ENCODE results near the gene CLIC3.

The CLIC3 gene

DNA sequence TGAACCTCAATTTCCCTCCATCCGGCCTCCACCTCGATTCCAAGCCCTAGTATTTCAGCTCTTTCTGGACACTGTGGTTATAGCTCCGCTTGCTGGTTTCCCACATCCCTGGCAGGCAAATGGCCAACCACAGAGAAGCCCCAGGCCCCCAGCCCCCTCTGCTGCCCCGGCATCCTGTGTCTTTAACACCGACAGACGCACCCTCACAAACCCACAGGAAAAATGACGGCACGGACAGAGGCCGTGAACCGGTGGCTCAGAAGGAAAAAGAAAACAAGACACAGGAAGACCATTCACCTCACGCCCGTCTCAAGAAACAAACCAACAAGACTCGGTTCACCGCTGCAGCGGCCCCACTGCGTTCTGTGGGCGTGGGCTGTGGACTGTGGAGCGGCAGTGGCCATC, 1.5 kb upstream of the CLIC3 start:
- no peak for DNase-seq

DNA sequence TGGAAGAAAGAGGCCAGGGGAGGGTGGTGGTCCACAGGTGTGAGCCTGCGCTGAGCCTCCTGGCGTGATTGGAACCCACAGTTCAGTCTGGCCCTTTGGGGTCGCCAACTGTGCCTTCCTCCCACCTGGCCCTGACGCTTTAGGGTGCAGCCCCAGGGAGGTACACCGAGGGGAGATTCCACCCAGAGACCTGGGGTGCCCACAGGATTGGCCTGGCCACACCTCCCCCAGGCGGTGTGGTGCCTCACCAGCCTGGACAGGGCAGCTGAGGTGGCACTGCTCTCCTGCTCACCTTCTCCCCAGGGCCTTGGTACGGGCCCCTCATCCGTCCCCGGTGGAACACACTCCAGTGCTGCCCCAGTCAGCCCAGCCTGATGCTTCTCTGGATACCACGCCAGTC, 1.0 kb upstream of the CLIC3 start:
- DNase-seq = no peak

DNA sequence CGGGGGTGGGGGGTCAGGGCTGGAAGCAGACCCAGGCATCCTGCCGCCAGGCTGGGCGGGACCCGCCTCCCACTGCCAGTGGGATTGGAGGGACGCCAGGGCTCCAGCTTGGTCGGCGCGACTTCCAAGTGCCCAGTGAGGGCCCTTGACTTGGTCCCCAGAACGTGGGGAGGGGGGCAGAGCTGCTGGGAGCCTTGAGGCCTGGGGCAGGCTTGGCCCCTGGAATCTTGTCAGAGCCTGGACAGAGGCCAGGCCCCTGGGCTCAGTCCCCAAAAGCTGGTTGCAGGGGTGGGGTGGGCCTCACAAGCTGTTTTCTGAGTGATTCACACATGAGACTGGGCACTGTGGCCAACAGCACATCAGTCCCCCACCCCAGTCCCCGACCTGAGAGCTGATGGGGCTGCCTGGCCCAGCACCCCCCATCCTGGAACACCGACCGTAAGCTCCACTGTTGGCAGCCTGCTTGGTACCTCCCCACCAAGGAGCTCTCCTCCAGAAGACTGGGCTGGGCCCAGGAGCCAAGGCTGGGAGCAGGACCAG, 526 bp downstream of the CLIC3 start:
- DNase-seq = no peak

DNA sequence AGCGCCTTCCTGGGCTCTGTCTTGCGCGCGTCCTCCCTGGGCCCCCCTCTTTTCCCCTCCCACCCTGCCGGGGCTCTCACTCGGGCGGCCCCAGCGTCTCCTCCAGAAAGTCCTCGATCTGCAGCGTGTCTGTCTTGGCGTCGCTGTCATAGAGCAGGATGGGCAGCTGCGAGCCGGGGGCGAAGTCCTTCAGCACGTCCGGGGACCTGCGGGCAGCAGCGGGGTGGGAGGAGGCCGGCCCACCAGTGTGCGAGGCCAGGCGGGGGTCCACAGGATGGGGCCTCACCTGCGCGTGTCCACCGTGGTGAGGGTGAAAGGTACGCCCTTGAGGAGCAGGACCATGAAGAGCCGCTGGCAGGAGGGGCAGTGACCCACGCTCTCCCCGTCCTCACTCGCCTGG, 1.0 kb downstream of the CLIC3 start:
- DNase-seq = no peak

DNA sequence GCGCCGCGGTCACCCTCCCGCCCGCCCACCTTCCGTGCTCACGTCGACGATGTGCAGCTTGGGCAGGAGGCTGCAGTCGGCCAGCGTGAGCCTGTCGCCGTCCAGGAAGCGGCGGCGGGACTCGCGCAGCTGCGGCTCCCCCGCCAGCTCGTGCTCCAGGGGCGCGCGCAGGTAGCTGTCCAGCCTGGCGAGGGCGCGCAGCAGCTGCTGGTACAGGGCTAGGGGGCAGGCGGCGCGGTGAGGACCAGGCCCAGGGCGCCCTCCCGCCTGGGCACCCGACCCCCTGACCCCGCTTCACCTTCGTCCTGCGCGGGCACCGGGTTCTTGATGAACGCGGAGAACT, 1.5 kb downstream of the CLIC3 start:
- no peak for DNase-seq

DNA sequence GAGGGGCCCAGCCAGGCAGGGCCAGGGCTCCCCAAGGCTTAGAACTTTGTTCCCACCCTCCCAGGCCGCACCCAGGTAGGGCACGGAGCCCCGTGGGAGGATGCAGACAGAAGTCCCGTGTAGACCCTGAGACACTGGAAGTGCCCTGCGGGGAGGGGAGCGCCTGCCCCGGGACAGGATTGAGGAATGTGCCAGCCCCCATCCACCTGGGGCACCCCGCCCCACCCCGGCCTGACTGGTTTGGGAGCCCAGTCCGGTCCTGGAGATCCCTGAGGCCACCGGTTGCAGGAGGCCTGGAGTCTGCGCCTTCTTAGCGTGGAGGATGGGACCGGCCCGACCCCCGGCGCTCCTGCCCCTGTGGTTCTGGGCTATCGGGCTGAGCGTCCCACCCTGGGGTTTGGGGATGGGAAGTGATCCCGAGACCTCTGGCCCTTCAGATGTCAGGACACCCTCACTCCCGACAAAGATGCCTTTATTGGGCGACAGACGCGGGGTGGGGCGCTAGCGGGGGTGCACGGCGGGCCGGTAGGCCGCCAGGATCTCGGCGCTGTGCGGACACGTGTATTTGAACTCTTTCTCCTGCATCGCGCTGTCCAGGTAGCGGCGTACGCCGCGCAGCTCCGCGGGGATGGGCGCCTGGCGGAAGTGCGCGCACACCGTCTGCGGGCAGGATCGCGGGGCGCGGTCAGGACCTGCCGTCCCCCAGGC, 2.0 kb downstream of the CLIC3 start:
- no peak for DNase-seq

DNA sequence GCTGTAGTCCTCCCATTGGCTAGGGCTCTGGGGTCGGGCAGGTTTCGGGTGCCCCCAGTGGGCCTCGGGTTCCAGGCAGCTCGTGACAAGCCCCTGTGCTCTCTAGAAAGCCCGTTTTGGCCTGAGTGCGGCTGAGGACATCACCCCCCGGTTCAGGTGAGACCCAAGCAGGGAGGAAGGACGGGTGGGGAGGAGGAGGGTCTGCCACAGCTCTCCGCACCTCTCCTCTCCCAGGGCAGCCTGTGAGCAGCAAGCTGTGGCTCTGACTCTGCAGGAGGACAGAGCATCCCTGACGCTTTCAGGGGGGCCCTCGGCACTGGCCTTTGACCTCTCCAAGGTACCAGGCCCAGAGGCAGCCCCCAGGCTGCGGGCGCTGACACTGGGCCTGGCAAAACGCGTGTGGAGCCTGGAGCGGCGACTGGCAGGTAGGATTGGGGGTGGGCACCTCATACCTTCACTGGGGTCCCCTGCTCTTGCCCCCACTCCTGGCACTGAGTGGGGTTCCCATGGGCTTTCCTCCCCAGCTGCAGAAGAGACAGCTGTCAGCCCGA, 3.5 kb downstream of the CLIC3 start:
- no peak for DNase-seq

DNA sequence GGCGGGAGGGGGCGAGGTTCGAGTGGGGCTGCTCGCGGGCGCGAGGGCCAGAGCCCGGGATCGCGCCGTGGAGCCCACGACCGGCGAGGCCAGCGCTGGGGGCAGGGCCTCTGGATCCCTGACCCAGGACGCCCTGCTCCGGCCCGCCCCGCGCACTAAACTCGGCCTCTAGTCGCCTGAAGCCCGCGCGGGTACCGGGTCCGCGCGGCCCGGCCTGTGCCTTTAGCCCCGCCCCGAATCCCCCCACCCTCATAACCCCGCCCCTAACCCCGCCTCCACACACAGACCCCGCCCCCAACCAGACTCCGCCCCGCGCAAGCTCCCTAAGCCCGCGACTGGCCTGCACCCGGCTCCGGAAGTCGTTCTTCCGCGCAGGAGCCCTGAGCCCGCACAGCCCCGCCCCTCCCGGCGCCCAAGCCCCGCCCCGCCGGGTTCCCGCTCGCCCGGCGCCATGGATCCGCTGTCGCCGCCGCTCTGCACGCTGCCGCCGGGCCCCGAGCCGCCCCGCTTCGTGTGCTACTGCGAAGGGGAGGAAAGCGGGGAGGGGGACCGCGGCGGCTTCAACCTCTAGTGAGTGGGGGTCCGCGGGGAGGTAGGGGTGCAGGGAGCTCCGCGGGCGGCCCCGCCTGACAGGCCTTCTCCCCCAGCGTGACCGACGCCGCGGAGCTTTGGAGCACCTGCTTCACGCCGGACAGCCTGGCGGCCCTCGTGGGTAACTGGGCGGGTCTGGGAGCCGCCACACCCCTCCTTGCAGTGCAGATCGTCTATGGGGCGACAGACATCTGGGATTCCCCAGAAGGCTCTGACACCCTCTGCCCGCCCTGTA, 4.2 kb downstream of the CLIC3 start, which contains the start of gene PAXX:
Gene PAXX, plus strand, starts transcription at position 430 of the 826 bp plus-strand sequence. Its CDS starts 22 bp downstream, at position 452.
- DNase-seq = peak; percentile 96

DNA sequence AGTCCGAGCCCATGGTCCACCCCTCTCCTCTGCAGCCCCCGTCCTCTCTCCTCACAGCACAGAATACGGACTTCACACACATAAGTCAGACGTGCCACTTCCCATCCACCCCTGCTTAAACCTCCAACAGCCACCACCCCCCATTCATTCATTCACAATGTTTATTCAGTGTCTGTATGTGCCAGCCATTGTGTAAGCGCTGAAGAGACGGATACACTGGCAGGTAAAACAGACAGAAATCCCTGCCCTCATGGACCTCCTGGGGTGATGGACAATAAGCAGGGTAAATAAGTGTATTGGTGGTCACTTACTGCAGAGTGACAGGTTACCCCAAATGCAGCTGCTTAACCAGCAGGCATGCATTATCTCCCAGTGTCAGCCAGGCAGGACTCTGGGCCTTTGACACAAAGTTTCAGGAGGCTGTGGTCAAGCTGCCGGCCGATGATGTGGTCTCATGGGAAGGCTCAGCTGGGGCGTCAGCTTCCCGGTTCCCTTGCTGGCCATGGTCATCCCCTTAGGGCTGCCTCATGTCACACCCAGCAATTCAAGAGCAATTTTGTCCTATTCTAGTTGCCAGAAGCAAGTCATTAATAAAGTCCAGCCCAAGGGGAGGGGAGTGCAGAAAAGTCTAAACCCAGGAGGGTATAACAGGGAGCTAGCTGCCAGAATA, 6.0 kb downstream of the CLIC3 start:
- no peak for DNase-seq

DNA sequence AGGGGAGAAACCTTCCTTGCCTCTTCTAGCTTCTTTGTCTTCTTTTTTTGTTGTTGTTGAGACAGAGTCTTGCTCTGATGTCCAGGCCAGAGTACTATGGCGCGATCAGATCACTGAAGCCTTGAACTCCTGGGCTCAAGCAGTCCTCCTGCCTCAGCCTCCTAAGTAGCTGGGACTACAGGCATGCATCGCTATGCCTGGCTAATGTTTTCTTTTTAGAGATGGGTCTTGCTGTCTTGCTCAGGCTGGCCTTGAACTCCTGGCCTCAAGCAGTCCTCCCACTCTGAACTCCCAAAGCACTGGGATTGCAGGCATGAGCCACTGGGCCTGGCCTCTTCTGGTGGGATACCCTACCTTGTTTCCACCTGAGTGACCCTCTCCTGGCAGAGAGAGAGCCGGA, 7.5 kb downstream of the CLIC3 start:
- no peak for DNase-seq

DNA sequence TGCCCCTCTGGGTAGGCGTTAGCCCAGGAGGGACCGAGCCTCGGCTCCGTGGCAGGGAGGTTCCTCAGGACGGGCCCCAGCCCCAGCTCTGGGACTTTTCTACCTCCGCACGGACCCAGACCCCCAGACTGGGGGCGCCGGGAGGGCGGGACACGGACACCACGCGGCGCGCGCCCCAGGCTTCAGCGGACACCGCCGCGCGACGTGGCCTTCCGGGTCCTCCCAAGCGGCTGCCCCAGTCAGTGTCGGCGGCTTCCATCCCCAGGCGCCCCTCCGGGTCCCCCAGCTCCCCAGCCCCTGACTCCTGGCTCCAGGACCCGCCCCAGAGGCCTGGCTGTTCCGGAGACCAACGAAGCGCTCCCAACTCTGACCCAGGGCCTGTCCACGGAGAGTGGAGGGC, 10.5 kb downstream of the CLIC3 start:
- no peak for DNase-seq

DNA sequence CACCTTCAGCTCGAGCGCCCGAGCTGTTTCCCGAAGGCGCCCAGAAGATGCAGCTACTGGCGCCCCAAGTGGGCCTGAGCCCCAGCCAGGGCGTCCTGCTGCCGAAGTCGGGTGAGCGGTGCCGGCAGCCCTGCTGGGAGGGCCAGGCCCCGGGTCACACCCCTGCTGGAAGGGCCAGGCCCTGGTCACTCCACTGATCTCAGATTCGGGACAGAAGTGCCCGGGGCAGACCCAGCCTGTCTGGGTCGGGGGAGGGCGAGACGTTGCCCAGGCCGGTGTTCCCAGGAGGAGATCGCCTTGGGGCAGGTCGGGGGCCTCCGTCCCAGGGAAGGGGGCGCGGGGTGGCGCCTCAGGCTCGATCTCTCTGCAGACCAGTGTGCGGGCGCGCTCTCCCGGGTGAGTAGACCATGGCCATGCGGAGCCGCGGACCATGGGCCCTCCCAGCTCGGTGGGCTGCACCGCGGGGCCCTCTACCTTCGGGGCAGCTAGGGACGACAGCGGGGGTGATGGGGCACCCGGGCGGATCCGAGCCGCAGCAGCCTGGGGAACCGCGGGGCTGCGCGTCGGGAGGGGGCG, 11.3 kb downstream of the CLIC3 start:
- no peak for DNase-seq

DNA sequence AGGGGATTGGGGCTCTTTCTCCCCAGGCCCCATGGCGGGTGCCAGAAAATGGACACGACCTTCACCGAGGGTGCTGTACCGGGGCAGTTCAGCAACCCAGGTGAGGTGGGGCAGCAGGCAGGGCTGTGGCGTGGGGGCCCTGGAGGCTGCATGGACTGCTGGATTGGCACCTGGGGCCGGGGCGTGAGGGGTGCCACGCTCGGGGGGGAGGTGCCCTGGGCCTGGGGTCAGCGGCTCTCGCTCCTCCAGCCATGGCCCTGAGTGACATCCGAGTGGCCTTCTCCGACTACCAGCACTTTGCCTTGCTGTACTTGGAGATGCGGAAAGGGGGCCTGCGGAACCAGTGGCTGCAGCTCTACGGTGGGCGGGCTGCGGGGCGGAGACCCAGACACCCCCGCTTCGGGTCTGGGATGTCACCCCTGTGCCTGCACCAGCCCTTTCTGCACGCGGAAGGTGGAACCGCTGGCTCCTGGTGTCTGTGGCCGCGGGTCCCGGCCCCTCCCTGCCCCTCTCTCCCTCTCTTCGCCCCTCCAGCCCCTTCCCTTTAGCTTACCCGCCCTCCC, 11.8 kb downstream of the CLIC3 start:
- DNase-seq = no peak

DNA sequence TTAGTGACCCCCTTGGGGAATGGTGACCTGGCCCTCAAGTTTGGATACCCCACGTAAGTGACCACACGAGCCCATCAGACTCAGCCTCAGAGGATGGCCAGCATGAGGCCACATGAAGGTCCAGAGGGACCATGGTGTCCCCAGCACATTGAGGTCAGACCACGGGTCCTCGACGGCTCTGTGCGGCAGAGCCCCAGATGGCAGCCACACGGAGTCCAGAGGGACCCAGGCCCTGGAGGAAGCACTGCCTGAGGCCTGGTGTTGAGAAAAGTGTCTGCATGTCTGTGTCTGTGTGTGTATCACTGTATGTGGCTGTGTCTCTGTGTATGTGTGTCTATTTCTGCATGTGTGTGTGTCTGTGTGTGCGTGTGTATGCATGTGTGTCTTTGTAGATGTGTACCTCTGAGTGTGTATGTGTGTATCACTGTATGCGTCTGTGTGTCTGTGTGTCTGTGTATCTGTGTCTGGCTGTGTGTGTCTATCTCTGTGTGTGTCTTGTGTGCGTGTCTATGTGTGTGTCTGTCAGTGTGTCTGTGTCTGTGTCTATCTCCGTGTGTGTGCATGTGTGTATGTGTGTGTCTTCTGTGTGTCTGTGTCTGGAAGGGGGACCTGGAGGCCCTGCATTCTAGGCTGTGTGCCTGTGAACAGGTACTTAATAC, 12.6 kb downstream of the CLIC3 start:
- DNase-seq = no peak

DNA sequence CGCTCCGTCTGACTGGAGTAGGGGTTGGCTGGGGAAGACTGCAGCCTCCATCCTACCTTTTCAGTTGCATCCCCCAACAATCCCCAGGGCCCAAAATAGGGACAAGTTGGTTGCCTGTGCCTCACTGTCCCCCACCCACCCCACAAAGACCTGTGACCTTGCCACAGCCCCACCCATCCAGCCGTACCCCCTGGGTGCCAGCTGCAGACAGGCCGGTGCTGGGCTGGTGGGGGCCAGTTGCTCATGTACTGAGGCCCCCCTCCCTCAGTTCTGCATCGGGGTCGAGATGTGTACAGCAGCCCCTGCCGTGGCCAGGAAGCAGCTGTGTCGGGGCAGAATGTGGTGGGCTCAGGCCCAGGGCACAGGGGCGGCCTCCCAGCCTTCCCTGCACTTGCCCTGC, 13.2 kb downstream of the CLIC3 start:
- DNase-seq = no peak

DNA sequence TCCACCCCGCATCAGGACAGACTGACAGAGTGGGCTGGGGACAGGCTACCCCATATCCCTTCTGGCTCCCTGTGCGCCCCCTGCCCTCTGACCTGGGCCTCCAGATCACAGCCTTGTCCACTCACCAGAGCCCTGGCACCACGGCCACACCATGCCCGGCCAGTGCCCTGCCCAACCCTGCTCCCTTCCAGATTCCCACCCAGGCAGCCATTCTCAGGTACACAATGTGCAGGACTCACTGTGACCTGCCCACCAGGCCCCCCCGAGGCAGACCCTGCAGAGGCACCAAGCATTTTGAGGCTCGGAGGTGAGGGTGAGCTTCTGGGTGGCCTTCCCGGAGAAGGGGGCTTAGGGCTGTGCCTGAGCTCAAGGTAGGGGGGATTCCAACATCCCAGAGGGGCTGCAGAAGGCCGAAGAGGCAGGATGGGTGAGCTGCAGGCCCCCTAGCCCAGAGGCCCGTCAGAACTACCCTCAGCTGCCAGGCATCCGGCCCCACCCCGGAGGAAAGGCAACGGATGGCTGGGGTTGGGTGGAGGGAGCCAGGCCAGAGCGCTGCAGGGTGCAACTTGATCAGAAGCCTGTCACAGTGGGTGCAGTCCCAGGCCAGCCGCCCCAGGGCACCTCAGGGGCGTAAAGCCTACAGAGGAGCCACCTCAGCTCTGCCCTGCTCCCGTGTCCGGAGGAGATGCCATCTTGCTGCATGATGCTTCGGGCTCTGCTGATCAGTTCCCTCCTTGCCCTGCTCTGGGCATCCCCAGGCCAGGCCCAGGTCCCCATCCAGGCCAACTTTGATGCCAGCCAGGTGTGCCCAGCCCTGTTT, 13.9 kb downstream of the CLIC3 start, which contains the start of gene LCNL1:
Gene LCNL1, plus strand, starts transcription at position 762 of the 820 bp plus-strand sequence. CDS start 594 bp downstream, outside the sequence.
- no peak for DNase-seq

DNA sequence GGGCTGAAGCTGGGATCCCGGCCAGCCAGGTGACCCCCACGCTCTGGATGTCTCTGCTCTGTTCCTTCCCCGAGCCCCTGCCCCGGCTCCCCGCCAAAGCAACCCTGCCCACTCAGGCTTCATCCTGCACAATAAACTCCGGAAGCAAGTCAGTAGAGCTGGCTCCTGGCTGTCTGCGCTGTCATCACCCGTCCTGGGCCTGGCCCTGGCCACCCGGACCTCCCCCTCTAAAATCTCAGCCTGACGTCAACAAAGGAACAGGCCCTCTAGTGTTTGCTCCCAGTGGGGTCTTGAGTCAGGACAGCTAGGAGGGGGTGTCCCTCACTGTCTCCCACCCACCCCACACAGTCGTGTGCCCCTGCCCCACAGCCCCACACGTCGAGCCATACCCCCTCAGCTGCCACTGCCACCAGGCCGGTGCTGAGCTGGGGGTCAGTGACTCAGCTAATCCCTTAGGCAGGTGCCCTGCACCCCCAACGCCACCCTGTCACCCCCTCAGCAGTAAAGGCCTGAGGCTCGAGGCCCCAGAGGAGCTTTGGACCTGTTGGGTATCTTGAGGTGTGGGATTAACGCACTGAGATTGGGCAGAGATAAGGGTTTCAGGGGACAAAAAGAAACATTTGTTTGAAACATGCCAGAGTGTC, 14.7 kb downstream of the CLIC3 start:
- DNase-seq = no peak

DNA sequence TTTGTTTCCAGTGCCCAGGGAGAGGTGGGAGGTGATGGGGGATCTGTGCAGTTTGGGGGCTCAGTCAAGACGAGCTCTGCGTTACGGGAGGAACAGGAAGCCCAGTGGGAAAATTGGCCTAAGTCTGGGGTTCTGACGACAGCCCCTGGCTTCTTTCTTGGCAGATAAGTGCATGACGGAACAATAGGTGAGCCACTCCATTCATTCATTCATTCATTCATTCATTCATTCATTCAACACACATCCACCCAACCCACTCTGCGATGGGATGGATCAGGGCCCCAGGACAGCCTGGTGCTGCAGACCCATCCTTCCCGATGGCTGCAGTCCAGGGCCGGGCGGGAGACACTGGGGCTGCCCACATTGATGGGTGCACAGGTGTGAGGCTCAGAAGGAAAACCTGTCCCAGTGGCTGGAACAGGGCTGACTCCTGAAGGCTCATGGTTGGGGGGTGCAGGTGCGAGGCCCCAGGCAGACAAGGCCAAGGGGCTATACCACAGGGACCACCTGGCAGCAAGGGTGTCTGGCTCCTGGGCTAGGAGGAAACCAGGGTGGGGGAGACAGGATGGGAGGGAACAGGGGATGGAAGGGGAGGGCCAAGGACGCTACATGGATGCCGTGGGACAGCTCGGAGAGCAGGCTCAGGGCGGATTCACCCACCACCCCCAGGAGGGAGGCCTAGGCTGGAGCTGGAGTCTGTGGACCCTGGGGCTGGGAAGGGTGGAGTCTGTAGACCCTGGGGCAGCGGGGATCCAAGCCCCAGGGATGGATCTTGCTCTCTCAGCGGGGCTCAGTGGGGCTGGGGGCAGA, 15.5 kb downstream of the CLIC3 start:
- no peak for DNase-seq

DNA sequence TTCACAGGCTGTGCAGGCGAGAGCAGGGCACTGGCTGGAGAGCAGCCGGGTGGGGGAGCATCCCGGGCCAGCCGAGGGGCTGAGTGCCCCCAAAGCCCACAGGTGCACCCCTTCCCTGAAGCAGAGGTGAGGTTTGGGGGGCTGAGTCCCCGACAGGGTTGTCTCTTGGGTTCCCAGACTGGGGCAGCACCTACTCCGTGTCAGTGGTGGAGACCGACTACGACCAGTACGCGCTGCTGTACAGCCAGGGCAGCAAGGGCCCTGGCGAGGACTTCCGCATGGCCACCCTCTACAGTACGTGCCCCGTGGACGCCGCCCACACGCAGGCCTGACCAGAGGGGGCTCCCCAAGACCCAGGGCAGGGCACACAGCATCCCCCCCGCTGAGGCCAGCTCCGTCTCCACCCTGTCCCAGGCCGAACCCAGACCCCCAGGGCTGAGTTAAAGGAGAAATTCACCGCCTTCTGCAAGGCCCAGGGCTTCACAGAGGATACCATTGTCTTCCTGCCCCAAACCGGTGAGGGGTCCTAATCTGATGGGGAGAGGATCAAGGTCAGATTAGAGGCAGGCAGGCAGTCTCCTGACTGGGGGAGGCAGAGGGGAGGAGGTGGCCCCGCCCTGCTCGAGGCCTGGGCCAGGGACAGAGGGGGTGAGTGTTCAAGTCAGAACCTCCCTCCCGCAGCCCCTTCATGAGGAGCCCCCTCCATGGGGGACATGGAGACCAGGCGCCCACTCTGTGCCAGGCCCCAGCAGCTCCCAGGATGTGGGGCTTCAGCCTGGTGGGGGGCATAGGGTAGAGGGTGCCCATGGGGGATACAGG, 16.4 kb downstream of the CLIC3 start:
- no peak for DNase-seq

Data from activated naive CD4-positive, alpha-beta T cell treated with anti-CD3 and anti-CD28 coated beads, Interleukin-2, amount 50 U/mL, for 16 hours (primary cell).